Measurements from ENCODE around the gene OR10H1. TPM values are rescaled to one million over a fixed set of nuclear protein-coding genes. Genes with fewer than 3 reads are reported as not detected.

OR10H1 gene
- total and polyA plus RNA-seq, 9 of the 15 experiments (the other 6 are each of a cell fraction or from before 2014, with no cell fraction given), result not detected

GRCh38 chr19:15758379-15758778 lies 57.1 kb downstream of the OR10H1 start:
- no peak overlapping the region for H3K9ac ChIP-seq (ENCODE audit: insufficient read depth in 1 of 2, low read depth in 2 of 2, low read length in 2 of 2)
- no peaks in the 10 kb centered on the region for H3K9me1 ChIP-seq (ENCODE audit: control insufficient read depth, insufficient read depth, low read length)
- H3K4me1 ChIP-seq (replicated peaks in 1 of 2; ENCODE audit: control insufficient read depth in 2 of 2, insufficient read depth in 2 of 2, low read length in 2 of 2), result peaks cover 0 to 6% of the 10 kb centered on the region in 2 experiments; a peak in 2 of 5 replicates
- no peak overlapping the region for H3K4me2 ChIP-seq (ENCODE audit: insufficient read depth, low read length)
- DNase-seq (ENCODE audit: extremely low read depth in 1 of 4, low spot score in 3 of 4), result no peak
- no peaks in the 10 kb centered on the region for H4K20me1 ChIP-seq (replicated peaks; ENCODE audit: control insufficient read depth, insufficient read depth, low read length)
- 0% methylated on average over 2 of the region's 2 CpGs for WGBS (ENCODE audit: insufficient coverage, low coverage, missing lambda C conversion rate)
- peaks cover 0 to 23% of the 10 kb centered on the region in 2 experiments; a peak in 2 of 5 replicates for H3K27me3 ChIP-seq (ENCODE audit: control insufficient read depth in 2 of 2, insufficient read depth in 2 of 2, low read length in 2 of 2)
- no peak overlapping the region for H2AFZ ChIP-seq (ENCODE audit: low read depth, low read length)
- intact Hi-C loops (cut with micrococcal nuclease) (no loop called here), in situ Hi-C loops (cut with MboI) (no loop called here)
- no peak overlapping the region for H3K4me3 ChIP-seq
- ChIA-PET CTCF (ENCODE audit: low intra/inter-chr PET ratio) (no interaction called here), POLR2A (interaction anchor here (1.4 kb wide), 1 partner anchor 8 kb away, joined by 3 read pairs; no protein-coding TSS in a partner anchor)
- FAIRE-seq, result no peak
- H3K9me3 ChIP-seq (replicated peaks; ENCODE audit: control insufficient read depth, insufficient read depth, low read depth, low read length), result no peaks in the 10 kb centered on the region
- no peak overlapping the region for H3K27ac ChIP-seq (ENCODE audit: extremely low read depth, low read depth, low read length)
- H3K36me3 ChIP-seq (ENCODE audit: control insufficient read depth, insufficient read depth, low read length), result no peaks in the 10 kb centered on the region
- no peak for ATAC-seq
- BruUV-seq (replicated peaks), result no TSS peak
- H3K79me2 ChIP-seq (ENCODE audit: control insufficient read depth, insufficient read depth, low read length), result no peaks in the 10 kb centered on the region
- TF ChIP-seq, protein P1, sequence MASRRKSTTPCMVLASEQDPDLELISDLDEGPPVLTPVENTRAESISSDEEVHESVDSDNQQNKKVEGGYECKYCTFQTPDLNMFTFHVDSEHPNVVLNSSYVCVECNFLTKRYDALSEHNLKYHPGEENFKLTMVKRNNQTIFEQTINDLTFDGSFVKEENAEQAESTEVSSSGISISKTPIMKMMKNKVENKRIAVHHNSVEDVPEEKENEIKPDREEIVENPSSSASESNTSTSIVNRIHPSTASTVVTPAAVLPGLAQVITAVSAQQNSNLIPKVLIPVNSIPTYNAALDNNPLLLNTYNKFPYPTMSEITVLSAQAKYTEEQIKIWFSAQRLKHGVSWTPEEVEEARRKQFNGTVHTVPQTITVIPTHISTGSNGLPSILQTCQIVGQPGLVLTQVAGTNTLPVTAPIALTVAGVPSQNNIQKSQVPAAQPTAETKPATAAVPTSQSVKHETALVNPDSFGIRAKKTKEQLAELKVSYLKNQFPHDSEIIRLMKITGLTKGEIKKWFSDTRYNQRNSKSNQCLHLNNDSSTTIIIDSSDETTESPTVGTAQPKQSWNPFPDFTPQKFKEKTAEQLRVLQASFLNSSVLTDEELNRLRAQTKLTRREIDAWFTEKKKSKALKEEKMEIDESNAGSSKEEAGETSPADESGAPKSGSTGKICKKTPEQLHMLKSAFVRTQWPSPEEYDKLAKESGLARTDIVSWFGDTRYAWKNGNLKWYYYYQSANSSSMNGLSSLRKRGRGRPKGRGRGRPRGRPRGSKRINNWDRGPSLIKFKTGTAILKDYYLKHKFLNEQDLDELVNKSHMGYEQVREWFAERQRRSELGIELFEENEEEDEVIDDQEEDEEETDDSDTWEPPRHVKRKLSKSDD (conservative IDR thresholded peaks at IDR 0.05; ENCODE audit: low read length), result no peak
- TF ChIP-seq ZNF253 (CRISPR knock-in tag; conservative IDR thresholded peaks at IDR 0.05) (no peak), NFIC (IDR thresholded peaks at IDR 0.05) (0 out of 2 replicates have a peak, but pooled peaks have one; percentile 16)

Other genes starting within 250 kb of the OR10H1 start
Only the 7 nearest of the 9 such genes appear.
- not detected in 2 replicates for gene CYP4F12, start 142.6 kb downstream of the OR10H1 start, total RNA-seq (2014; rRNA removed)
- not detected in 2 replicates for gene CYP4F12, start 142.6 kb downstream of the OR10H1 start, total RNA-seq (2014; rRNA removed; fragmentation: Illumina TruSeq; extraction: Trizol)
- not detected in 2 replicates for gene CYP4F12, start 142.6 kb downstream of the OR10H1 start, total RNA-seq (2015; rRNA removed; fragmentation: Illumina TruSeq; extraction: Trizol)
- gene CYP4F12, start 142.6 kb downstream of the OR10H1 start, total RNA-seq (2021), result not detected in 2 replicates
- gene CYP4F12, start 142.6 kb downstream of the OR10H1 start, polyA plus RNA-seq (2011; rRNA removed), result not detected in 2 replicates
- gene CYP4F12, start 142.6 kb downstream of the OR10H1 start, polyA plus RNA-seq (2014; fragmentation: Illumina TruSeq; extraction: Trizol), result not detected in 2 replicates
- not detected for gene CYP4F12, start 142.6 kb downstream of the OR10H1 start, polyA plus RNA-seq (2014; fragmentation: Nextera tagmentation; extraction: Ambion mirVana)
- not detected in 2 replicates for gene CYP4F12, start 142.6 kb downstream of the OR10H1 start, polyA plus RNA-seq (2014; rRNA removed)
- not detected in 2 replicates for gene OR10H2, start 87.6 kb downstream of the OR10H1 start, total RNA-seq (2014; rRNA removed)
- not detected in 2 replicates for gene OR10H2, start 87.6 kb downstream of the OR10H1 start, total RNA-seq (2014; rRNA removed; fragmentation: Illumina TruSeq; extraction: Trizol)
- gene OR10H2, start 87.6 kb downstream of the OR10H1 start, total RNA-seq (2015; rRNA removed; fragmentation: Illumina TruSeq; extraction: Trizol), result not detected in 2 replicates
- not detected in 2 replicates for gene OR10H2, start 87.6 kb downstream of the OR10H1 start, total RNA-seq (2021)
- gene OR10H2, start 87.6 kb downstream of the OR10H1 start, polyA plus RNA-seq (2011; rRNA removed), result not detected in 2 replicates
- not detected in 2 replicates for gene OR10H2, start 87.6 kb downstream of the OR10H1 start, polyA plus RNA-seq (2014; fragmentation: Illumina TruSeq; extraction: Trizol)
- gene OR10H2, start 87.6 kb downstream of the OR10H1 start, polyA plus RNA-seq (2014; fragmentation: Nextera tagmentation; extraction: Ambion mirVana), result not detected
- not detected in 2 replicates for gene OR10H2, start 87.6 kb downstream of the OR10H1 start, polyA plus RNA-seq (2014; rRNA removed)
- gene OR10H3, start 77.7 kb downstream of the OR10H1 start, total RNA-seq (2014; rRNA removed), result not detected in 2 replicates
- not detected in 2 replicates for gene OR10H3, start 77.7 kb downstream of the OR10H1 start, total RNA-seq (2014; rRNA removed; fragmentation: Illumina TruSeq; extraction: Trizol)
- not detected in 2 replicates for gene OR10H3, start 77.7 kb downstream of the OR10H1 start, total RNA-seq (2015; rRNA removed; fragmentation: Illumina TruSeq; extraction: Trizol)
- gene OR10H3, start 77.7 kb downstream of the OR10H1 start, total RNA-seq (2021), result not detected in 2 replicates
- not detected in 2 replicates for gene OR10H3, start 77.7 kb downstream of the OR10H1 start, polyA plus RNA-seq (2011; rRNA removed)
- not detected in 2 replicates for gene OR10H3, start 77.7 kb downstream of the OR10H1 start, polyA plus RNA-seq (2014; fragmentation: Illumina TruSeq; extraction: Trizol)
- not detected for gene OR10H3, start 77.7 kb downstream of the OR10H1 start, polyA plus RNA-seq (2014; fragmentation: Nextera tagmentation; extraction: Ambion mirVana)
- not detected in 2 replicates for gene OR10H3, start 77.7 kb downstream of the OR10H1 start, polyA plus RNA-seq (2014; rRNA removed)
- gene OR10H5, start 28.0 kb downstream of the OR10H1 start, total RNA-seq (2014; rRNA removed), result not detected in 2 replicates
- gene OR10H5, start 28.0 kb downstream of the OR10H1 start, total RNA-seq (2014; rRNA removed; fragmentation: Illumina TruSeq; extraction: Trizol), result not detected in 2 replicates
- not detected in 2 replicates for gene OR10H5, start 28.0 kb downstream of the OR10H1 start, total RNA-seq (2015; rRNA removed; fragmentation: Illumina TruSeq; extraction: Trizol)
- not detected in 2 replicates for gene OR10H5, start 28.0 kb downstream of the OR10H1 start, total RNA-seq (2021)
- not detected in 2 replicates for gene OR10H5, start 28.0 kb downstream of the OR10H1 start, polyA plus RNA-seq (2011; rRNA removed)
- not detected in 2 replicates for gene OR10H5, start 28.0 kb downstream of the OR10H1 start, polyA plus RNA-seq (2014; fragmentation: Illumina TruSeq; extraction: Trizol)
- not detected for gene OR10H5, start 28.0 kb downstream of the OR10H1 start, polyA plus RNA-seq (2014; fragmentation: Nextera tagmentation; extraction: Ambion mirVana)
- gene OR10H5, start 28.0 kb downstream of the OR10H1 start, polyA plus RNA-seq (2014; rRNA removed), result not detected in 2 replicates
- gene CYP4F2, start 82.4 kb upstream of the OR10H1 start, total RNA-seq (2014; rRNA removed), result 0.32 and 1.8 TPM in 2 replicates
- gene CYP4F2, start 82.4 kb upstream of the OR10H1 start, total RNA-seq (2014; rRNA removed; fragmentation: Illumina TruSeq; extraction: Trizol), result 0.11 TPM in 1 of 2 replicates, not detected in the other
- 0.22 TPM in 1 of 2 replicates, not detected in the other for gene CYP4F2, start 82.4 kb upstream of the OR10H1 start, total RNA-seq (2015; rRNA removed; fragmentation: Illumina TruSeq; extraction: Trizol)
- gene CYP4F2, start 82.4 kb upstream of the OR10H1 start, total RNA-seq (2021), result 0.22 and 0.51 TPM in 2 replicates
- 0.26 and 0.56 TPM in 2 replicates for gene CYP4F2, start 82.4 kb upstream of the OR10H1 start, polyA plus RNA-seq (2011; rRNA removed)
- 0.10 and 0.15 TPM in 2 replicates for gene CYP4F2, start 82.4 kb upstream of the OR10H1 start, polyA plus RNA-seq (2014; fragmentation: Illumina TruSeq; extraction: Trizol)
- not detected for gene CYP4F2, start 82.4 kb upstream of the OR10H1 start, polyA plus RNA-seq (2014; fragmentation: Nextera tagmentation; extraction: Ambion mirVana)
- gene CYP4F2, start 82.4 kb upstream of the OR10H1 start, polyA plus RNA-seq (2014; rRNA removed), result 0.37 and 0.82 TPM in 2 replicates
- gene CYP4F11, start 118.9 kb upstream of the OR10H1 start, total RNA-seq (2014; rRNA removed), result not detected in 2 replicates
- gene CYP4F11, start 118.9 kb upstream of the OR10H1 start, total RNA-seq (2014; rRNA removed; fragmentation: Illumina TruSeq; extraction: Trizol), result not detected in 2 replicates
- gene CYP4F11, start 118.9 kb upstream of the OR10H1 start, total RNA-seq (2015; rRNA removed; fragmentation: Illumina TruSeq; extraction: Trizol), result not detected in 2 replicates
- not detected in 2 replicates for gene CYP4F11, start 118.9 kb upstream of the OR10H1 start, total RNA-seq (2021)
- 0.03 TPM in 1 of 2 replicates, not detected in the other for gene CYP4F11, start 118.9 kb upstream of the OR10H1 start, polyA plus RNA-seq (2011; rRNA removed)
- gene CYP4F11, start 118.9 kb upstream of the OR10H1 start, polyA plus RNA-seq (2014; fragmentation: Illumina TruSeq; extraction: Trizol), result not detected in 2 replicates
- gene CYP4F11, start 118.9 kb upstream of the OR10H1 start, polyA plus RNA-seq (2014; fragmentation: Nextera tagmentation; extraction: Ambion mirVana), result not detected
- gene CYP4F11, start 118.9 kb upstream of the OR10H1 start, polyA plus RNA-seq (2014; rRNA removed), result not detected in 2 replicates
- gene OR10H4, start 133.3 kb upstream of the OR10H1 start, total RNA-seq (2014; rRNA removed), result not detected in 2 replicates
- not detected in 2 replicates for gene OR10H4, start 133.3 kb upstream of the OR10H1 start, total RNA-seq (2014; rRNA removed; fragmentation: Illumina TruSeq; extraction: Trizol)
- gene OR10H4, start 133.3 kb upstream of the OR10H1 start, total RNA-seq (2015; rRNA removed; fragmentation: Illumina TruSeq; extraction: Trizol), result not detected in 2 replicates
- not detected in 2 replicates for gene OR10H4, start 133.3 kb upstream of the OR10H1 start, total RNA-seq (2021)
- gene OR10H4, start 133.3 kb upstream of the OR10H1 start, polyA plus RNA-seq (2011; rRNA removed), result not detected in 2 replicates
- gene OR10H4, start 133.3 kb upstream of the OR10H1 start, polyA plus RNA-seq (2014; fragmentation: Illumina TruSeq; extraction: Trizol), result not detected in 2 replicates
- not detected for gene OR10H4, start 133.3 kb upstream of the OR10H1 start, polyA plus RNA-seq (2014; fragmentation: Nextera tagmentation; extraction: Ambion mirVana)
- not detected in 2 replicates for gene OR10H4, start 133.3 kb upstream of the OR10H1 start, polyA plus RNA-seq (2014; rRNA removed)